GM19240 (cell line): Measurements from ENCODE around the gene EFNB1.
"Not testable (repeated sequence)": the region's sequence is repeated elsewhere in the genome, so short reads cannot be mapped to it uniquely, and the experiment has no call there.

ENCODE experiments used
- DNase-seq: peaks from one replicate; pipeline ENCODE4 v3.0.0; 2011; ENCODE audit warnings: low spot score; ENCODE audit not compliant: insufficient read length

EFNB1 gene

GRCh38 chrX:68828740-68829581 is at the start of gene EFNB1:
Gene EFNB1 (plus strand): TSS chrX:68829021. CDS start chrX:68829777, 756 bp downstream.
- DNase-seq: peak; percentile 56

GRCh38 chrX:68781295-68781694 is 47.5 kb upstream of the EFNB1 start:
- not testable (repeated sequence) for DNase-seq

- DNase-seq: no peak
These were observed 44.0 kb upstream of the EFNB1 start for GRCh38 chrX:68784816-68785215.

DNA sequence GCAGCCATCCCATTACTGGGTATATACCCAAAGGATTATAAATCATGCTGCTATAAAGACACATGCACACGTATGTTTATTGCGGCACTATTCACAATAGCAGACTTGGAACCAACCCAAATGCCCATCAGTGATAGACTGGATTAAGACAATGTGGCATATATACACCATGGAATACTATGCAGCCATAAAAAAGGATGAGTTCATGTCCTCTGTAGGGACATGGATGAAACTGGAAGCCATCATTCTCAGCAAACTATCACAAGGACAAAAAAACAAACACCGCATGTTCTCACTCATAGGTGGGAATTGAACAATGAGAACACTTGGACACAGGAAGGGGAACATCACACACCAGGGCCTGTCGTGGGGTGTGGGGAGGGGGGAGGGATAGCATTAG is 42.2 kb upstream of the EFNB1 start:
- not testable (repeated sequence) for DNase-seq

DNA sequence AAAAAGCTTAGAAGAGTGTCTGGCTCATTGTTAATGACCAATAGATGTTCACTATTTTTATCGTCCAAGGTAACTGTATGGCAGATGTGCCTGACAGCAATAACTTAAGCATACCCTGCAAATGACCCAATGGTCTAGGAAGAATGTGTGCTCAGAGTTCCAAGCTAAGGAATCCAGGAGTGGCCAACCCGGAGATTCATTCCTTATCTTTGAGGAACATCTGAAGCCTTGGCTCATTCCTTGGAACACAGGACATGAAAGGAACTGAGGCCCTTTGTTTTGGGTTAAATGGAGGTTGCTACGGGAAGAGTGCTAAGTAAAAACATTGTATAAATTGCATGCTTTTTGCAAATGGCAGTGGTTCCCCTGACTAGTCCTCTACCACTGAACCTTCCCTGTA is 38.9 kb upstream of the EFNB1 start:
- DNase-seq: no peak

DNA sequence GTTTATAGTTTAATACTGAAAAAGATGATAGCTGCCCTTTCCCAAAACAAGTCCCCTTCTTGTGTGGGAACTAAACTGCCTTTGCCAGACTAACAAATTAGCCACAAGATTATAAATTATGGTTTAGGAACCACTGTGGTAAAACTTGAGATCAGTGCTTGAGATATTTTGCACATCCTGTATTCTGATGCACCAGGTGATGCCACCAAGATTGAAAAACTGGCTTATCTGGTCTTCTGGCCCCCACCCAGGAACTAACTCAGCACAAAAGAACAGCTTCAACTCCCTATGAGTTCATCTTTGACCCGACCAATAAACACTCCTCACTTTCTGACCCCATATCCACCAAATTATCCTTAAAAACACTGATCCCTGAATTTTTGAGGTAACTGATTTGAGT is 36.7 kb upstream of the EFNB1 start:
- DNase-seq: no peak

DNA sequence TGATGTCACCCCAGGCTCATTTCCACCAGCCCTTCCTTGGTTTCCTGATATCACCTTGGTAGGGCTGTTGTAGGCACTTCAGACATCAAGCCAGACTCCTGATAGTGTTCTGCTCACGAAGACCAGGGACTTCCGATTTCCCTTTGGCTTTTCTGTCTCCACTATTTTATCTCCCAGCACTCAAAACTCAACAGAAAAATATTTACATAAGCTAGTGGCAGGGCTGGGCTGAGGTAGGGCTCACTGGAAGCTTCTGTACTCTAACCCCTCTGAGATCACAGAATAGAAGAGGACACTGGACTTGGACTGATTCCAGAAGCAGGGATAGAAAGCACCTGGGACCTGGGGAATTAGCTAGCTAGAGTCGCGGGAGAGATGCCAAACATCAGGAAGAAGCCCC is 34.4 kb upstream of the EFNB1 start:
- DNase-seq: no peak

- DNase-seq: no peak
These were observed 33.1 kb upstream of the EFNB1 start for GRCh38 chrX:68795741-68796140.

DNA sequence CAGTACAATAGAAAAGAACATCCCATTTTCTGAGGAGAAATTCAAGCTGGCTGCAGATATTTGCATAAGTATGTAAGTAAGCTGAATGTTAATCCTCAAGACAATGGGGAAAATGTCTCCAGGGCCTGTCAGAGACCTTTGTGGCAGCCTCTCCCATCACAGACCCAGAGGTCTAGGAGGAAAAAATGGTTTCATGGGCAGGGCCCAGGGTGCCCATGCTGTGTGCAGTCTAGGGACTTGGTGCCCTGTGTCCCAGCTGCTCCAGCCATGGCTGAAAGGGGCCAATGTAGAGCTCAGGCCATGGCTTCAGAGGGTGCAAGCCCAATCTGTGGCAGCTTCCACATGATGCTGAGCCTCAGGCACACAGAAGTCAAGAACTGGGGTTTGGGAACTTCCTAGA is 30.4 kb upstream of the EFNB1 start:
- DNase-seq: not testable (repeated sequence)

GRCh38 chrX:68801737-68802290 is 27.0 kb upstream of the EFNB1 start:
- no peak for DNase-seq

DNA sequence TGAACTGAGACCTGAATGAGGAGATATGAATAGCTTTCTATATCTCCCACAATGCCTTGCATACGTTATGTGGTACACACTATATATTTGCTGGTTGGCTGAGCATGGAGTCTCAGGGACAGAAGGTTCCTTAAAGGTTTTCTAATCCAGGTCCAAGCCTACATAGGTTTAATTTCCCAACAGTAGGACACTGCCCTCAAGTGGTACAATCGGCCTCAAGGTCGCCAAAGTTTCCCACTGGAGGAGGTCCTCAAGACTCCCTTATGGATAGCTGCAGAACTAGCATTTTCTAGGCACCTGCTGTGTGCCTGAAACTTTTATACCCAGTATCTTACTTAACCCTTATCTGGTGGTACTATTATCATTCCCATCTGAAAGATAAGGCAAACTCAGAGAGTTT is 21.0 kb upstream of the EFNB1 start:
- DNase-seq: no peak

GRCh38 chrX:68808686-68809357 is 20.0 kb upstream of the EFNB1 start:
- no peak for DNase-seq

DNA sequence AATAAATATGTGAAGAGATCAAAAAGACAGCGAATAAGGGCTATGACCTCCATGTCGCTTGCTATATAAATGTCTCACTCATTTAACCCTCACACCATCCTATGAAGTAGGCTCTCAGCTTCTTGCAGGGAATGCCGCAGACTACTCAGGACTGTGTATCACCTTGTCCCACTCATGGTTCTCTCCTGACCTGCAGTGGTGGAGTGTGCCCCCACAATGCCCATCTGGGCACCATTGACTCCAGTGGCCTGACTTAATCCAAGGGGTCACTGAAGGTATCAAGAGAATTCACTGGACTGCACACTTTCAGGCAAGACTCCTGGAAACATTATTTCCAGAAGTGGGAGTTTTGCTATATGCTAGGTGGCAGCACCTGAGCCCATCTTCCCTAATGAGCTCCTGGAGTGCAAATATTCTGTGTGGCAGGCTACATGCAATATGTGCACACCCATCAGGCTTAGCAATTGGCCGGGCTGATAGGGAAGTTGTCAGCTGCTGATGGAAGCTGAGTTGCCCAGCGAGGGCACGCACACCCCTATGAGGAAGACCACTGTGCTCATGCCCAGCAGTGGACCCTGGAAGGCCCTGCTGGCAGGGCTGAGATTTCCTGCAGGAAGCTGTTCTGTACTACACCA is 8.2 kb upstream of the EFNB1 start:
- no peak for DNase-seq

DNA sequence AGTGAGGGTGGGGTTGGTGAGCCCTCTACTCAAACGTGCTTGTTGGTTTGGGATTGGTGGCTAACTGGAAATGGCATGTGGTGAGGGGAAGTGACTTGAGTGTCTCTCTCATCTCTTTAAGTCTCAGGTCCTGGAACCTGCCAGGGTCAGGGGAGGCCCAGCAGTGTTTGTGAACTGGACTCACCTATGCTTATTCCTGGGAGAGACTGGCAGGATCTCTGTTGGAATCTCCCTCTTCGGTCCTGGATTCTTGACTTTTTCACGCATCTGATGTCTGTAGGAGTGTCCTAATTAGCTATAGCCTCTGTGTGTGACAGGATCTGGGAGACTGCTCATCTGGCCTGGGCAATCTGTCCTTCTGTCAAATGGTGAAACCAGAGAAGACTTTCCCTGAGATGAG is 7.2 kb upstream of the EFNB1 start:
- DNase-seq: no peak

GRCh38 chrX:68822641-68823410 is 6.0 kb upstream of the EFNB1 start:
- DNase-seq: no peak

DNA sequence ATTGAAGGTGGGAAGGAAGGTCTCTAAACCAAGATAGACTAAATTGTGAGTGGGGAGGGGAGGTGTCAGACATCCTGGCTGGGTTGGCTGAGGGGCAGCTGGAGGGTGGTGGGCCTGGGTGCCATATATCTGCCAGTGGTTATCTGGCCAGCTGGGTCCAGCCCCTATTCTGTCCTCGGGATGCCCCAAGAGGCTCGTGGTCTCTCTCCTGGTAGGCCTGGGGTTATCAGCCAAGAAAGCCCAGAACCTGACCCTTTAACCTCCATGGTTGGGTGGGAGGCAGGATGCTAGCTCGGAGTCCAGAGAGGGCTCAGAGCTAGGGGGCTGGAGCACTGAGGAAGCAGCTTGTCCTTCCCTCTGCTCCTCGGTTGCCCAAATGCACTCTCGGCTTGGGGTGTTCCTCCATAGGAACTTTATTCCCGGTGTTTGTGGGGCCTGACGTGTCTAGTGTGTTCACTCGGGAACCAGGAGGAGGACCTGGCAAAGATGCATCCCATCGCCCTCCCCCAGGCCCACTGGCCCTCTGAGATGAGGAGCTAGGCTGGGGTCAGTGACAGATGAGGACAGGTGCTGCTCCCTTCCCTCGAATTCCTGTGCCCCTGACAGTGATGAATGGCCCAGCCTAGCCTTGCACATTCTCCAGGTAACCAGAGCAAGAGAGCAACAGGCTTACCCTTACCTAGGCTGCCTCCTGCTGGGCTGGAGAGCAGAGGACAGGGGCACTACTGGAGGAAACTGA is 5.2 kb upstream of the EFNB1 start:
- DNase-seq: no peak

DNA sequence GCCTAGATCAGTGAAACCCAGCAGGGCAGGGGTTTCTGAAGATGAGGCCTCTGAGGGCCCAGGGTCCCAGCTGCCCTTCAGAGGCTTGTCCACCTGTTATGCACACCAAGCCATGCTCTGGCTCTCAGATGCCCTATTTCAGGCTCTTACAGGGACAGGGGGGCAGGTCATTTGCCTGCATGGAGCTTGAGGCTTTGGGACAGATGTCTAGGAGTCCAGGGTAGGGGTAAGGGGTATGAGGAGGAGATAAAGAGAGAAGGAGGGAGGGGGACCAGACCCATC is 4.7 kb upstream of the EFNB1 start:
- DNase-seq: no peak

DNA sequence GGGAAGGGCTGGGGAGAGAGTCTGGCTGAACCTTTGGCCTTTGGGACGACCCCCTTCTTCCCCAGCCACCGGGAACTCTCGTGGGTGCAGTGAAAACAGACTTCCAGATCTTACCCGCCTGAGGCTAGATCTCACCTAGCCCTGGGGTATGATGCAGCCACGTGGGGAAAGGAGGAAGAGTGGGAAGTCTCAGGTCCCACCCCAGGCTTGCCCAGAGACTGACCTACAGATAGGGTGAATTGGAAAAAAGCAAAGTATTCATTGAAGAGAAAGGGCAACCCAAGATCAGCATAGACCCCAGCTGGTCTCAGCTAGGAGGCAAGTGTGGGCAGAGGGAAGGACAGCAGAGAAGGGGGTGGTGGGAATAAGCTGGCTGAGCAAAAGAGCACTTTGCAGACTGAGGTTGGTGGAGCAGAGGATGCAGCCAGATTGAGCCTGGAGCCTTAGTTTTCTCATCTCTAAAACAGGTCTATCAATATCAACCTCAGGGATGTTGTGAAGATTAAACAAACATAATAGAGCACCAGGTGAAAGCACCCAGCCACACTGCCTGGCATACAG is 4.2 kb upstream of the EFNB1 start:
- no peak for DNase-seq

- DNase-seq: no peak
These were observed 2.5 kb upstream of the EFNB1 start for GRCh38 chrX:68826113-68826980.

- DNase-seq: no peak
These were observed 1.6 kb upstream of the EFNB1 start for GRCh38 chrX:68827256-68827655.
